H1 (cell line): Measurements from ENCODE around the gene RELN. TPM values are rescaled to one million over a fixed set of nuclear protein-coding genes. Genes with fewer than 3 reads are reported as not detected.

Source experiments
- CTCF ChIA-PET: fragments of 300-600 bp; sonication (Branson Sonifier 250); formaldehyde crosslinking; loops from one replicate; lab custom pipeline; 2021; ENCODE audit not compliant: partially characterized antibody; lab: Charles Lee
- POLR2A ChIA-PET: fragments of 300-600 bp; sonication (Branson Sonifier 250); formaldehyde crosslinking; loops from one replicate; lab custom pipeline; 2021; ENCODE audit warnings: inconsistent platforms; ENCODE audit not compliant: partially characterized antibody; lab: Charles Lee
- DNase-seq, 2 experiments: peaks; one replicate each; pipeline versions ENCODE4 v3.0.0 to v3.0.0-alpha.2; 2010 to 2022; ENCODE audit warnings: low spot score in 2 of 2, low read depth in 1 of 2, mixed read lengths in 1 of 2
- FAIRE-seq: peaks from 2 replicates; lab custom pipeline; 2011; peaks lifted over from hg19 to GRCh38; lab: Jason Lieb, UNC
- H2AFZ ChIP-seq: 2 replicates; pipeline ENCODE4 v1.8.1; 2012; ENCODE audit warnings: low read length, inconsistent platforms
- H2AK5ac ChIP-seq: 2 replicates; pipeline ENCODE4 v1.6.1; 2013; ENCODE audit warnings: low read depth, low read length
- H2BK120ac ChIP-seq: replicated peaks from 2 replicates; pipeline ENCODE3; 2013; ENCODE audit warnings: low read depth, low read length, inconsistent platforms
- H2BK12ac ChIP-seq: 2 replicates; pipeline ENCODE4 v1.6.1; 2013; ENCODE audit warnings: low read depth, low read length
- H2BK15ac ChIP-seq: 2 replicates; pipeline ENCODE4 v1.6.1; 2013; ENCODE audit warnings: low read length
- H2BK20ac ChIP-seq: 2 replicates; pipeline ENCODE4 v1.6.1; 2013; ENCODE audit warnings: low read length
- H2BK5ac ChIP-seq: 2 replicates; pipeline ENCODE4 v1.6.1; 2013; ENCODE audit warnings: low read depth, low read length
- H3K14ac ChIP-seq: 2 replicates; pipeline ENCODE4 v1.6.1; 2013; ENCODE audit warnings: inconsistent platforms; ENCODE audit not compliant: insufficient read length
- H3K18ac ChIP-seq: 2 replicates; pipeline ENCODE4 v1.6.1; 2013; ENCODE audit warnings: low read length; ENCODE audit errors: extremely low read depth
- H3K23ac ChIP-seq: 2 replicates; pipeline ENCODE4 v1.6.1; 2013; ENCODE audit warnings: inconsistent platforms; ENCODE audit not compliant: insufficient read length
- H3K23me2 ChIP-seq: 2 replicates; pipeline ENCODE4 v1.6.1; 2013; ENCODE audit warnings: low read depth, low read length
- H3K27ac ChIP-seq: 2 replicates; pipeline ENCODE4 v1.6.1; 2011; ENCODE audit warnings: low read depth, low read length, inconsistent platforms
- H3K27me3 ChIP-seq, 4 experiments: replicated peaks in 1 of 4; 1 replicate in 1 of 4; 2 replicates in 3 of 4; pipeline versions ENCODE4 v1.6.1 to v1.8.1; 2011 to 2013; ENCODE audit warnings: low read length in 3 of 4, mild to moderate bottlenecking in 3 of 4, inconsistent platforms in 2 of 4, mixed read lengths in 2 of 4, moderate library complexity in 1 of 4; ENCODE audit not compliant: control insufficient read depth in 3 of 4, insufficient read depth in 3 of 4; ENCODE audit errors: extremely low read depth in 1 of 4
- H3K36me3 ChIP-seq, 4 experiments: 2 replicates each; pipeline versions ENCODE4 v1.6.1 to v1.8.1; 2011 to 2013; ENCODE audit warnings: mild to moderate bottlenecking in 4 of 4, low read length in 3 of 4, moderate library complexity in 2 of 4, control low read depth in 1 of 4, inconsistent platforms in 1 of 4; ENCODE audit not compliant: insufficient read depth in 4 of 4, control insufficient read depth in 2 of 4
- H3K4ac ChIP-seq: replicated peaks from 2 replicates; pipeline ENCODE3; 2013; ENCODE audit warnings: low read length, low read depth, mixed read lengths, inconsistent platforms; ENCODE audit not compliant: insufficient read length
- H3K4me1 ChIP-seq, 4 experiments: replicated peaks in 1 of 4; 1 replicate in 1 of 4; 2 replicates in 3 of 4; pipeline versions ENCODE4 v1.6.1 to v1.8.1; 2011 to 2013; ENCODE audit warnings: low read length in 3 of 4, inconsistent platforms in 2 of 4, mixed read lengths in 1 of 4; ENCODE audit not compliant: insufficient read depth in 4 of 4, control insufficient read depth in 3 of 4
- H3K4me2 ChIP-seq, 2 experiments: 2 replicates each; pipeline versions ENCODE4 v1.6.1 to v1.8.1; 2011 to 2013; ENCODE audit warnings: low read depth in 2 of 2, low read length in 2 of 2, control low read depth in 1 of 2, inconsistent platforms in 1 of 2, mild to moderate bottlenecking in 1 of 2; ENCODE audit not compliant: insufficient read depth in 1 of 2
- H3K4me3 ChIP-seq, 4 experiments: fragments of 200-600, 300-600 bp in 1 of 4; sonication (generic), shearing (Covaris generic), sonication (Bioruptor Twin) in 1 of 4; 2 replicates each; pipeline versions ENCODE4 v1.5.1 to v1.8.1; 2011 to 2016; ENCODE audit warnings: low read length in 4 of 4, low read depth in 3 of 4, control low read depth in 2 of 4, inconsistent platforms in 2 of 4, mild to moderate bottlenecking in 2 of 4, mixed read lengths in 1 of 4, moderate library complexity in 1 of 4; ENCODE audit not compliant: insufficient read depth in 2 of 4; ENCODE audit errors: extremely low read depth in 1 of 4
- H3K56ac ChIP-seq: replicated peaks from 2 replicates; pipeline ENCODE3; 2013; ENCODE audit warnings: low read depth, mild to moderate bottlenecking, mixed read lengths, low read length, inconsistent platforms; ENCODE audit not compliant: insufficient read length
- H3K79me1 ChIP-seq: 2 replicates; pipeline ENCODE4 v1.6.1; 2013; ENCODE audit warnings: low read depth, low read length, control low read depth
- H3K79me2 ChIP-seq, 2 experiments: 2 replicates each; pipeline versions ENCODE4 v1.6.1 to v1.8.1; 2012 to 2013; ENCODE audit warnings: low read length in 2 of 2, mild to moderate bottlenecking in 2 of 2, inconsistent platforms in 1 of 2; ENCODE audit not compliant: insufficient read depth in 2 of 2, control insufficient read depth in 1 of 2
- H3K9ac ChIP-seq, 4 experiments: replicated peaks in 1 of 4; 1 replicate in 1 of 4; 2 replicates in 3 of 4; pipeline versions ENCODE4 v1.6.1 to v1.8.1; 2011 to 2013; ENCODE audit warnings: low read depth in 3 of 4, low read length in 3 of 4, control low read depth in 2 of 4, mild to moderate bottlenecking in 2 of 4, moderate library complexity in 2 of 4, inconsistent platforms in 1 of 4; ENCODE audit errors: extremely low read depth in 1 of 4
- H3K9me3 ChIP-seq, 2 experiments: 2 replicates each; pipeline versions ENCODE4 v1.6.1 to v1.8.1; 2012 to 2013; ENCODE audit warnings: mild to moderate bottlenecking in 2 of 2, moderate library complexity in 2 of 2, control low read depth in 1 of 2, inconsistent platforms in 1 of 2, low read depth in 1 of 2, low read length in 1 of 2, mixed read lengths in 1 of 2; ENCODE audit not compliant: insufficient read depth in 2 of 2
- H4K20me1 ChIP-seq, 2 experiments: replicated peaks in 1 of 2; 2 replicates each; pipeline versions ENCODE3 to v1.8.1; 2011 to 2013; ENCODE audit warnings: inconsistent platforms in 2 of 2, low read length in 2 of 2, mild to moderate bottlenecking in 1 of 2; ENCODE audit not compliant: insufficient read depth in 2 of 2, control insufficient read depth in 1 of 2
- H4K5ac ChIP-seq: 2 replicates; pipeline ENCODE4 v1.6.1; 2013; ENCODE audit warnings: low read length, low read depth, mixed read lengths, inconsistent platforms; ENCODE audit not compliant: insufficient read length
- H4K8ac ChIP-seq: 2 replicates; pipeline ENCODE4 v1.8.0; 2013; ENCODE audit warnings: mild to moderate bottlenecking, moderate library complexity, low read length, inconsistent platforms; ENCODE audit not compliant: insufficient read depth; ENCODE audit errors: extremely low read depth
- H4K91ac ChIP-seq: replicated peaks from 2 replicates; pipeline ENCODE3; 2013; ENCODE audit warnings: low read length, mixed read lengths, inconsistent platforms; ENCODE audit not compliant: insufficient read length
- ASH2L ChIP-seq: fragments of 200-600, 300-600 bp; sonication (generic); IDR thresholded peaks from one replicate; pipeline ENCODE4 v1.7.1; 2017; ENCODE audit warnings: low read length
- BCL11A ChIP-seq, 2 experiments: IDR thresholded peaks; one replicate each; pipeline ENCODE4 v1.6.1; 2011; ENCODE audit warnings: low read depth in 2 of 2, low read length in 2 of 2, mild to moderate bottlenecking in 2 of 2
- CBX5 ChIP-seq: fragments of 300-800, 300-1000 bp; sonication (generic); IDR thresholded peaks from 2 replicates; pipeline ENCODE4 v1.7.1; 2016; ENCODE audit warnings: antibody characterized with exemption, low read length, low read depth
- NANOG ChIP-seq: IDR thresholded peaks from 2 replicates; pipeline ENCODE4 v1.6.1; 2011; ENCODE audit warnings: low read length, low read depth, mild to moderate bottlenecking, inconsistent platforms; ENCODE audit not compliant: insufficient read depth, poor library complexity, severe bottlenecking
- RBBP5 ChIP-seq: IDR thresholded peaks from 2 replicates; pipeline ENCODE4 v1.7.1; 2012; ENCODE audit warnings: low read depth, mild to moderate bottlenecking, inconsistent platforms, low read length, moderate library complexity, borderline replicate concordance
- RFX5 ChIP-seq: IDR thresholded peaks from 2 replicates; pipeline ENCODE4 v1.6.1; 2011; ENCODE audit warnings: low read depth, low read length, improper control_type of control experiment, borderline replicate concordance
- USF2 ChIP-seq: IDR thresholded peaks from 2 replicates; pipeline ENCODE4 v1.6.1; 2011; ENCODE audit warnings: low read length, improper control_type of control experiment
- WGBS, 2 experiments: shearing (Covaris generic) in 1 of 2; methylation state at CpG; one replicate each; pipeline versions ENCODE4 v1.1.6 to v1.1.7; 2013 to 2015; ENCODE audit warnings: low lambda C conversion rate in 2 of 2, mixed read lengths in 2 of 2, inconsistent platforms in 1 of 2, low coverage in 1 of 2, missing lambda C conversion rate in 1 of 2; ENCODE audit not compliant: insufficient replicate concordance in 2 of 2, insufficient coverage in 1 of 2, insufficient read length in 1 of 2; ENCODE audit errors: extremely low coverage in 1 of 2, missing lambda C conversion rate in 1 of 2; 5-methylcytosine and 5-hydroxymethylcytosine counted together
- polyA plus RNA-seq, 7 experiments: library from polyadenylated mRNA; depleted of rRNA in 3 of 7; stranded (reverse) in 5 of 7; unstranded in 2 of 7; fragments of >200 nt in 5 of 7; fragments of 200-250 nt in 2 of 7; gene quantifications; 1 replicate in 5 of 7; 2 replicates in 1 of 7; 4 replicates in 1 of 7; pipeline versions ENCODE4 v1.2.1 to v1.2.3, GENCODE V29; 2011 to 2013; ENCODE audit warnings: missing spikeins in 2 of 7, mixed read lengths in 2 of 7
- total RNA-seq: library from RNA; stranded (reverse); fragmentation: NEBNext Ultra II Directional; extraction: Animal tissue kit (Norgen Biotek cat#: 25700); gene quantifications from 2 replicates; pipeline ENCODE4 v1.2.1, GENCODE V29; 2021

The RELN gene
- total and polyA plus RNA-seq, 2 of the 8 experiments (the other 6 are each of a cell fraction or from before 2014, with no cell fraction given), result 0.03 to 0.07 TPM

- Histone ChIP-seq H3K4me1 (no peaks in the 10 kb centered on the region), H4K8ac (no peak overlapping the region), H3K36me3 (no peaks in the 10 kb centered on the region), H3K14ac (no peak overlapping the region), H2BK120ac (no peak overlapping the region), H2BK15ac (no peak overlapping the region), H3K4me3 (no peak overlapping the region), H4K5ac (no peak overlapping the region), H3K23ac (no peak overlapping the region), H3K9ac (no peak overlapping the region), H3K56ac (no peak overlapping the region), H2AK5ac (no peak overlapping the region), H3K4ac (no peak overlapping the region), H3K27me3 (no peaks in the 10 kb centered on the region), H2BK20ac (no peak overlapping the region), H3K4me2 (no peak overlapping the region), H3K18ac (no peak overlapping the region), H3K79me2 (no peaks in the 10 kb centered on the region), H3K9me3 (no peaks in the 10 kb centered on the region), H3K79me1 (no peaks in the 10 kb centered on the region), H3K27ac (no peak overlapping the region), H4K20me1 (no peaks in the 10 kb centered on the region), H2BK12ac (no peak overlapping the region), H3K23me2 (no peaks in the 10 kb centered on the region), H2AFZ (no peak overlapping the region), H2BK5ac (no peak overlapping the region), H4K91ac (no peak overlapping the region)
- no peak for DNase-seq
- FAIRE-seq, result no peak
- POLR2A ChIA-PET, result no interaction called here
- WGBS, 2 experiments, result 98% methylated on average over 5 of the region's 5 CpGs; no CpG with 5 or more reads in 1 of the 2 experiments
- TF ChIP-seq RBBP5, result no peak
- TF ChIP-seq RFX5, result no peak
- TF ChIP-seq BCL11A (IDR thresholded peaks at IDR 0.05; ENCODE audit: low read depth in 2 of 2, low read length in 2 of 2), result no peak
- no peak for TF ChIP-seq USF2
- no peak for TF ChIP-seq CBX5
- TF ChIP-seq ASH2L, result no peak
- no peak for TF ChIP-seq NANOG
- CTCF ChIA-PET, result interaction anchor here (1.1 kb wide), 1 partner anchor 12 kb away, joined by 4 read pairs; no protein-coding TSS in a partner anchor
Observed at GRCh38 chr7:103865442-103865841, 124.0 kb downstream of the RELN start.
